HG02678 (cell line): Measurements from ENCODE around the gene MMRN1.

Source experiments
- ATAC-seq: cut with Tn5 transposase; IDR thresholded peaks from one replicate; pipeline ENCODE4 v1.9.1; 2021; ENCODE audit warnings: mild to moderate bottlenecking, moderate library complexity; ENCODE audit not compliant: unreplicated experiment

MMRN1 gene

GRCh38 chr4:89909889-89910288 is 15.2 kb downstream of the MMRN1 start:
- no peak for ATAC-seq

DNA sequence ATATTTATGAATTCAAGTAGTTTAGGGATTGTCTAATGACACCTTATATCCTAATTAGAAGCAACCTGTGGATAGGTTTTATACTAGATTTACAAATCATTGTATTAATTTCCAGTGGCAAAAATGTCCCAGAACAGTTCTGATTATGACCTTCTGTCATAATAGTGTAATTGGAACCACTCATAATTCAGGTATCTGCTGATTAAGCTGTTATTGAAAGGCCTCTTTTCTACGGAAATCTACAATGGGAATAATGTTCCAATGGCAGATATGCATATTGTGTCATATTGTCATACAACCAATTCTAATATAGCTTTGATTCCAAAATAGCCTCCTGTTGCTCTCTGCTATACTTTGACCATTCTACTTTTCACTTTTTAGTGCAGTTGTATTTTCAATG is 19.0 kb downstream of the MMRN1 start:
- no peak for ATAC-seq

- no peak for ATAC-seq
These were observed 20.2 kb downstream of the MMRN1 start for GRCh38 chr4:89914609-89915550.

DNA sequence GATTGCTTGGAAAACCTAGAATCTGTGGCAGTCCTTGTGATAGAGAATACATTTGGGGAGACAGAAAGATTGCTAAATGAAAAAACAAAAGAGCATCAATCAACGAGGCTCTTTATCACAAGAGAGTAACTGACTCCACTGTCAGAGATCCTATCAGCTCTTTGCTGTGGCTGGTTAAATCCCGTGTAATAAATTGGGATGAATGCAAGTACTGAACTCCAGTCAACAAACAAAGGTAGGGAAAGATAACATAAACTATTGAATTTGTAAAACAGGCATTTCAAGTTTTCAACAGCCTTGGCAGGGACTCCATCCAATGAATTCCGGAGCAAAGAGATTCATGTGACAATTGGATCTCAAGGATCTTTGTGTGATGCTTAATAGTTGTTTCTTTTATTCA is 21.3 kb downstream of the MMRN1 start:
- ATAC-seq: no peak

- ATAC-seq: no peak
These were observed 28.3 kb downstream of the MMRN1 start for GRCh38 chr4:89922848-89923416.

DNA sequence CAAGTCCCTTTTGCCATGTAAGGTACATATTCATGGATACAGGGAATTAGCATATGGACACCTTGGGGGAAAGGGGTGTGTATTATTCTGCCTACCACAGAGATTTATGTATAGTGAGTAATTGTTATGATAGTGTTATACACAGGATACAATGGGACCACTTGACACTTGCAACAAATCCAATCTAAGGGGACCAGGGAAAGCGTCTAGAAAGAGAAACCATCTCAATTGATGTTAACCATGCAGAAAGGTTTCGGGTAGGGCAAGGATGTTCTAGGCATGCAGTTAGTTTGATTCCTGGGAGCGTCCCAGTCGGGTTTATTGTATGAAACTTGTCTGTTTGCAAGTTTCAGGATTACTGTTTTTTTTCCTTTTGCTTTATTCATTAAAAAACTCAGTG is 34.2 kb downstream of the MMRN1 start:
- no peak for ATAC-seq

- ATAC-seq: peak; percentile 87
These were observed 34.9 kb downstream of the MMRN1 start for GRCh38 chr4:89929425-89930159.

DNA sequence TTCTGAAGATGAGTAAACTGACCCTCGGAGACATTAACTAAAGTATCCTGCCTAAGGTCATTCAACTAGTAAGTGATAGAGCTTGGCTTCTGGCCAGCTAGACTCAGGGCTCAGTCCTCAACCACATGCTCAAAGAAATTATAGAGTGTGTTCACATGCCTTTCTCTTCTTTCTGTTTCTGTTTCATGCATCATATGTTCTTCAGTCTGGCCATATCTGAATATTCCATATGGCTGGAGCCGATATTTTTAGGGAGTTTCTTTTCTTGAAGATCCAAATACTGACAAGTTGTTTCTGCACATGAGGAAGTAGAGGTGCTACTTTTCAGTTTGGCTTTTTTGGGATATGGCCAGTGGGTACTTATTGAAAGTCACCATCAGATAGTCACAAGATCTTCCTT is 44.9 kb downstream of the MMRN1 start:
- no peak for ATAC-seq

GRCh38 chr4:89939994-89940393 is 45.3 kb downstream of the MMRN1 start:
- no peak for ATAC-seq

DNA sequence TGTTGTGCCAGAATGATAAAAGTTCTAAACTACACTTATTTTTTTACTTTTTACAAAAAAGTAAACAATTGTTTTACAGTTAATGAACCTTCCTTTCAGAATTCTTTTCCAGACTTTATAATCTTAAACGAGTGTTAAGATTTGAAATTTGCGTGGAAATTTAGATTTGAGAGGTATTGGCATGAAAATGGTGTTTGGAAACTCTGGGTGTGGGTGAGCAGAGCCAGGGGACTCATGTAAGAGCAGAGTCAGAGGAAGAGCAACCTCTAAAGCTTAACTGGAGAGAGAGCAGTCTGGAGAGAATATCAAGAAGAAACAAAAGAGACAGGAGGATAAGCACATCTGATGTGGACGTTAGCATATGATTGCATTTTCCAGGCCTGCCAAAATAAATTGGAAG is 48.2 kb downstream of the MMRN1 start:
- ATAC-seq: no peak

- ATAC-seq: no peak
These were observed 55.2 kb downstream of the MMRN1 start for GRCh38 chr4:89949782-89950387.

- ATAC-seq: no peak
These were observed 57.8 kb downstream of the MMRN1 start for GRCh38 chr4:89952458-89952857.

GRCh38 chr4:89954906-89955695 is 60.4 kb downstream of the MMRN1 start:
- ATAC-seq: no peak

GRCh38 chr4:89957046-89957926 is 62.6 kb downstream of the MMRN1 start:
- ATAC-seq: no peak

DNA sequence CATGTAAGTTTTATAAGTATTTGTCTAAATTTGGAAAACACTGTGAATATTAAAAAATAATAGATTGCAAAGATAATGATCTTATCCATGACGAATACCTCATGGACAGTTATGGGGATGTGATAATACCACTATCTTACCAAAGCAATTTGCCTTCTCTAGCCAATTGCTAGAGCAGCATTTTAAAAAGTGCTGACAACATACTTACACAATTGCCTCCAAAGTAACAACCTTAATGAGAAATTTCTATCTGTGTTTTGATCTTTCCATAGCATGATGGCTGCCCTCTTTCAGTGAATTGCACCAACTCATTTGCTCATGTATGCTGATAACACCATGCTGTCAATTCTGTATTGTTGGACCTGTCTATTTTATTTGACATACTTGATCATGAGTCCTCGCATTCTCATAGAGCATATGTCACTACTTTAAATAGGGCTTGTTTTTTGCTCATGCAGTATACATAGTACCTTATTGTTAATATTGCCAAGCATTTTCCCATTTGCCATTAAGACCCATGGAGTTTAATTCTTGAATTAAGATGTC is 87.2 kb downstream of the MMRN1 start:
- ATAC-seq: no peak

DNA sequence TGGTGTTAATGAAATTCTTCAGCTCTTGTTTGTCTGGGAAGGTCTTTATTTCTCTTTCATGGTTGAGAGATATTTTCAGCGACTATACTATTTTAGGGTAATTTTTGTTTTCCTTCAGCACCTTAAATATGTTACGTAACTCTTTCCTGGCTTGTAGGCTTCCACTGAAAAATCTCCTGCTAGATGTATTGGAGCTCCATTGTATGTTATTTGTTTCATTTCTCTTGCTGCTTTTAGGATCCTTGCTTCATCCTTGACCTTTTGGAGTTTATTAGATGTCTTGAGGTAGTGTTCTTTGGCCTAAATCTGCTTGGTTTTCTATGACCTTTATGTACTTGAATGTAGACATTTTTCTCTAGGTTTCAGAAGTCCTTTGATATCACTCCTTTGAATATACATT is 93.6 kb downstream of the MMRN1 start:
- no peak for ATAC-seq

GRCh38 chr4:89992744-89993143 is 98.1 kb downstream of the MMRN1 start:
- no peak for ATAC-seq

- ATAC-seq: no peak
These were observed 99.7 kb downstream of the MMRN1 start for GRCh38 chr4:89994176-89994873.

GRCh38 chr4:89995006-89995405 is 100.4 kb downstream of the MMRN1 start:
- ATAC-seq: no peak
